Femur (tissue), 1 donor: ENCODE results near the gene TTC34.
A peak's percentile ranks its signal among the peaks of the same experiment; 100 is the strongest.

ENCODE experiments used
- DNase-seq: peaks from one replicate; pipeline ENCODE4 v3.0.0-alpha.2; 2017

TTC34 gene

GRCh38 chr1:2623571-2624337 lies 177.7 kb downstream of the TTC34 start:
- no peak for DNase-seq

DNA sequence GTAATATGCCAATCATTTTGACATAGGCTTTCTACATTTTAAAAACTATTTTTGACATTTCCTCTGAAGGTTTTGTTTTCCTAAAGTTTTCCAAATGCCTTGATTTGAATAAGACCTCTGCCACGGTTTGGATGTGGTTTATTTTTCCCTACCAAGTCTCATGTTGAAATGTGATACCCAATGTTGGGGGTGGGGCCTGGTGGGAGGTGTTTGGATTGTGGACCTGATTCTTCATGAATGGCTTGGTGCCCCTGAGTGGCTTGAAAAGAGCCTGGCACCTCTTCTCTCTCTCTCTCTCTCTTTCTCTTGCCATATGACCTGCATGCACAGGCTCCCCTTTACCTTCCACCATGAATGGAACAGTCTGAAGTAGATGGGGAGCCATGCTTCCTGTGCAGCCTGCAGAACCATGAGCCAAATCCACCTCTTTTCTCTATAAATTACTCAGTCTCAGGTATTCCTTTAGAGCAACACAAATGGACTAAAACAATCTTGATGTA lies 183.5 kb downstream of the TTC34 start:
- no peak for DNase-seq

DNA sequence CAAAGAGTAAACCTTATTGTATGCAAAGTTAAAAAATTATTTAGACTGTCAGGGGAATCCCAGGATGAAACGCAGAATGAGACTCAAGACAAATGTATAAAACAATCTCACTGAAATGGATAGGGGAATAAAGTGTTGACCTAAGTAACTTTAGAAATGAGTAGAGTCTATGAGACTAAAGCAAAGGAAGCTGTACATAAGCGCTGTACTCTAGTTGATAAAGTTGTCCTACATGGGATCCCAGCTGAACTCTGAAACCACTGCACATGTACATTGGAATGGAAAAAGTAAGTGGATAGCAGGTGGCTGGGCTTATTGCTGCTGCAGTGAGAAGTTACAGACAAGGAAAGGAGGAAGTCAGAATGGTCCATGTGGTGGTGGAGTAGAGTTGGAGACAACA lies 187.3 kb downstream of the TTC34 start:
- no peak for DNase-seq

GRCh38 chr1:2612591-2613365 lies 188.7 kb downstream of the TTC34 start:
- no peak for DNase-seq

DNA sequence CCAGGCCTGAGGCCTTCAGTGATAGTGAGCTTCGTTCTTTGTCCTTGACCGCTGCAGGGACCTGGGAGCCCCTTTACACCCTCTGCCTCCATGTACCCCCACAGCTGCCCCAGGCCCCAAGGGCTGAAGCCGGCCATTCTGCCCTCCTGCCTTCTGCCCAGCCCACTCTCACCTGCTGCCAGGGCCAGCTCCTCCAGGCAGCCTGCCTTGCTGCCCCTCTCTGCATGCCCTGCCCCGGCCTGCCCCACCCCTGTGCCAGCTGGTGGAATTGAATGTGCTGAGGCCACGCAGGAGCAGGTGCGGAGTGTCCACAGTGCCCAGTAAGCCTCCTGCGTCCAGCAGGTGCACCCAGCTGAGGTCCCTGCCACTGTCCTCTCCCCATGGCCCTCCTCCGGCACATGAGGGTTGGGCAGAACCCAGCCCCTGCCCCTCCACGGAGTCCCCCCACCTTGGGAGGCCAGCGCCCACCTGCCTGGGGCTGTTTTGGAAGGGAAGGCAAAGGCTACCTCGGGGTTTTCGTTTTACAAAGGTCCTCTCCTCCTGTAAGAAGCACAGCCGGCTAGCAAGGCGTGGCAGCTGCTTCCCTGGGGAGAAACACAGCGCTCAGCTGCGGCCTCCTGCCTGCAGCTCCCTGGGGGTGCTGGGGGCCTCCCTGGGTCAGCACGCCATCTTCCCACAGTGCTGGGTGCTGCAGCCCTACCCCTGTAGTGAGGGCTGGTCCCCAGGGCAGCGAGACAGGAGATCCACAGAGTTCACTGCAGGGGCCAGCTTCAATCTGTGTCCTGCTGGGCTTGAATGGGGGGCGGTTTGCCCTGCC lies 189.7 kb downstream of the TTC34 start:
- DNase-seq: no peak

- DNase-seq: peak; percentile 64
Measured at GRCh38 chr1:2611031-2611501, 190.4 kb downstream of the TTC34 start.

GRCh38 chr1:2610036-2610959 lies 191.2 kb downstream of the TTC34 start:
- DNase-seq: no peak

DNA sequence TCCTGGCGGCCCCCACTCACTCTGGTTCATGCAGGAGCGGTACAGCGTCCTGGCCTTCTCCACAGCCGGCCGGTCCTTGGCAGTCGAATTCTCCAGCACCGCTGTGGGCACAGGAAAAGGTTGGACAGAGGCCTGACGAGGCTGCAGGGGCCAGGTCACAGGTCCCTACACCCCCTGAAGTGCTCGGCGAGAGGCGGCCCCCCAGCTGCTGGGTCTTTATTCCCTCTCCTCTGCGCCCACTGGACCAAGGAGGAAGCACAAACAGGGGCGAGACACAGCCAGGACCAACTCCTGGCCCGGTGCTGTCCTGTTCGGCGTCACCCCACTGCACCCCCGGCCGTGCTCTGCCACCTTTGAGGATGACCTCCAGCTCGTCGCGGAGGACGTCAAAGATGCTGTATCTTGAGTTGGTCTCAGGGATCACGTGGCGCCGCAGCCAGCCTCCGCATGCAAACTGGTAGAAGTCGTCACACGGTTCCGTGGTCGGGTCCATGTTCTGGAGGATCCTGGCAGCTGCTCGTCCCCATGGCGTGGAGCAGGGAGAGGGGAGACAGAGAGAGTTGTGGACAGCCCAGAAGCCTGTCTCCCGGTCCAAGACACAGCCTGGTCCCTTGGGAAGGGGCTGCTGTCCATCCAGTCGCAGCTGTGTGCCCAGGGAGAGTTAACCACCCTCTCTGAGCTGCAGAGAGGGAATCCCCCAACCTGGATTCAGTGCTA lies 192.0 kb downstream of the TTC34 start:
- DNase-seq: no peak

GRCh38 chr1:2607641-2608091 lies 193.8 kb downstream of the TTC34 start:
- DNase-seq: no peak

GRCh38 chr1:2606881-2607621 lies 194.4 kb downstream of the TTC34 start:
- no peak for DNase-seq

GRCh38 chr1:2606396-2606880 lies 195.1 kb downstream of the TTC34 start:
- DNase-seq: no peak

GRCh38 chr1:2605509-2606395 lies 195.7 kb downstream of the TTC34 start:
- DNase-seq: no peak

DNA sequence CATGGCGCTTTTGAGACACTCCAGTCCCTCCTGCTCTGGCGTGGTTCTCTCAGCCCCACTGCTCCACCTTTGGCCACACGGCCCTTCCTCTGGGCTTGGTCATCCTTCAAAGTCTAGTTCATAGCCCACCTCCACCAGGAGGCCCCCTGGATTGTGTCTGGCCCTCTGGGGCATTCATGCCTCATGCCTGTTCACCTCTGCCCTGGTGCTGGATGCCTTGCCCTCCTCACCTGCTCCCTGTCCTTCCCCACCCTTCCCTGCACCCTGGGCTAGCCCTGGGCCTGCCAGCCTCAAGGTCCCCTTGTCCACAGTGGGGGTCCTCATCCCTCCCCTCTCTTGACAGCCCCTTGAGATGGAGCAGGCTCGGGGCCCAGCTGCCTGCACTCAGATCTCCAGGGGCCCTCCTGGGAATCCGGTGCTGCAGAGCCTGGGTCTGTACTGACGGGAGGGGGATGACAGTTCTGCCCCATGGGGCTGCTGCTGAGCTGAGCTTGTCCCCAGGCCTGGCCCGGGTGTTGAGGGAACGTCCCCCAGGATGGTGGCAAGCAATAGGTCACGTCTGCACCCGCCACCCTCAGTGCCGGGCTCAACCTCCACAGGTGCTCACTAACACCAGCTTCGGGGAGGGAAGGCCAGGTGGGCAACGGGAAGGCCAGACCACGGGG lies 196.5 kb downstream of the TTC34 start:
- DNase-seq: no peak

DNA sequence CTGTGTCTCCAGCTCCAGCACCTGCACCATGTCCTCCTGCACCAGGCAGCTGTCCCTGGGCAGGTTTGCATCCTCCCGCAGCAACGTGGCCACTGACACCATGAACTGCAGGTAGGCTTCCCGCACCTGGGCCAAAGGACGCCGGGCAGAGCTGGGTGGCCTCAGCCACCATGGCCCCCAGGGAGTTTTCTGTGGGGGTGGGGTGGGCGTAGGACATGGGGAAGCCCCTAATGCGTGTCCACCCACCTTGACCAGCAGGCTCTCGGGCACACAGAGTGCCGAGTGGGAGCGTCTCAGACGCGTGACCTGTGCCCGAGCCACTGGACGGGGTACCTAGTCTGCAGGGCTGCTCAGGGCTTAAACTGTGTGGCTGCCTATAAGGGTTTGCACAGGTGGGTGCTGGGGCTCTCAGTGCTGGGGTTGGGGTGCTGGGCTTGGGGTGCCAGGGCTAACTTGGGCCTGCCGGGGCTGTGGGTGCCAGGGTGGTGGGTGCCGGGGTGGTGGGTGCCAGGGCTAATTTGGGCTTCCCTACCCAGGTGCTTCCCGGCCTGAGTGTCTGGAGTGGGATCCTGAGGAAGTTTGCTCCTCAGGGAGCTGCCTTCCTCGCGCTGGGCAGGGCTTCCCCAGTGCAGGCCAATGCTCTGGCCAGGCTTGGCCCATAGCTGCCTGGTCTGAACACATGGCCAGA lies 197.2 kb downstream of the TTC34 start:
- no peak for DNase-seq

DNA sequence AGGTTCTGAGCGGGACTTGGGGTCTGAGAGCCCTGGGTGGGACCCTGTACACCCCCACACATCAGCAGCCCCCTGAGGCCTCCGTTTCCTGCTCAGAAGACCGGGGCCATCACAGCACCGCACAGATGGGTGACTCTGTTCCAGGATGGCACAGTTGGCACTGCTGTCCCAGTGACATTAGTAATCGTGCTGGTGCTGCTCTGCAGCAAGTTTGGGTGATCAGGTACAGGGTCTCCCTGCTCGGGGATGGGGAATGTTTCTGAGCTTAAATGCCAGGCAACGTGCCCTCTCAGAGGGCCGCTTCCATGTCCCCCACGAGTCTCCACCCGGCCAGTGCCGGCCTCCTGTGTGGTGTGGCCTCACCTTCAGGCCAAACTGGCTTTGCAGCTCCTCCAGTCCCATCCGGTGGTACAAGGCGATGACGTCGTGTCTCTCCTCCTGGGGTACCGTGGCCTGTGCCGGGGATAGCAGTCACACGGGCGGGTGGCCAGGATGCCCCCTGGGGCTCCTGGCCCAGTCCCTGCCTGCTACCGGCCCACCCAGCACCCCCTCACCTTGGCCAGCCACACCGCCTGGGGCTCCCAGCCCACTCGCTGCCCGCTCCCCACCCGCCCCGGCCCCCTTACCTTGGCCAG lies 197.9 kb downstream of the TTC34 start:
- DNase-seq: no peak

GRCh38 chr1:2602866-2603520 lies 198.5 kb downstream of the TTC34 start:
- no peak for DNase-seq

- no peak for DNase-seq
Measured at GRCh38 chr1:2602311-2602835, 199.1 kb downstream of the TTC34 start.
